Fibroblast of lung (primary cell): Measurements from ENCODE around the gene CCDC33.

Experiments
- EZH2 ChIP-seq: IDR thresholded peaks from 2 replicates; pipeline ENCODE4 v1.5.1; 2012; ENCODE audit warnings: low read length, control low read depth, mild to moderate bottlenecking; ENCODE audit errors: missing control alignments
- TF ChIP-seq, protein P1 (sequence below), 2 donors: IDR thresholded peaks in 1 of 2; conservative IDR thresholded peaks in 1 of 2; 1 replicate in 1 of 2; 2 replicates in 1 of 2; pipeline ENCODE4 v1.5.1; 2011 to 2012; ENCODE audit warnings: low read length in 2 of 2, control low read depth in 1 of 2, inconsistent platforms in 1 of 2, low read depth in 1 of 2, mild to moderate bottlenecking in 1 of 2

DNA sequence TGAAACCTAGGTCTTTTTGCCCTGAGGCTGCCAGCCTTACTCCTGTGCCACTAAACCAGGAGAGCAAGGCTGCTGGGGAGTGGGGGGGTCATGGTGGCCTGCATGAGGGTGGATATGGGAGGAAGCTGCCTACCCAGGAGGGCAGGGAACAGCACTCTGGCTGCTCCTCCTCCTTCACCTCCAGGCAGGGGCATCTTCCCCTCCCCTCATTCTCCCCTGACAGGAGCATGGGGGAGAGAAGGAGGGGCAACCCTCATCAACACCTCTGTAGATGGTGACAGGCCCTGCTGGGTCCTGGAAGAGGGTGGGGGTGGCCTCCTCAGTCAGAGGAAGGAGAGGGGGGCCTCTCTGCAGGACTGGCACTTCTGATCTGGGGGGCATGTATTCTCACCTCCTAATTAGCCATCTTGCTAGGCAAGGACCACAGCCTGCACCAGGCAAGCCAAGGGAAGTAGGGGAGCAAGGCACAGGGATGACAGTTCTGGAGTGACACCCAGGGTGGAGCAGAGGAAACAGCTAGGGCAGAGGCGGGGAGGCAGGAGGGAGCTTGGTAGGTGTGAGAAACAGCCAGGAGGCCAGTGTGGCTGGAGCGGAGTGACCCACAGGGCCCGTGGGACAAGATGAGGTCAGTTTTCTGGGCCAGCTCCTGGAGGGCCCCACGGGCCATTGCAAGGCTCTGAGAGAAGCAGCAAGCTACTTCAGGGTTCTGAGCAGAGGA, 4.9 kb downstream of the CCDC33 start:
- TF ChIP-seq, protein P1, sequence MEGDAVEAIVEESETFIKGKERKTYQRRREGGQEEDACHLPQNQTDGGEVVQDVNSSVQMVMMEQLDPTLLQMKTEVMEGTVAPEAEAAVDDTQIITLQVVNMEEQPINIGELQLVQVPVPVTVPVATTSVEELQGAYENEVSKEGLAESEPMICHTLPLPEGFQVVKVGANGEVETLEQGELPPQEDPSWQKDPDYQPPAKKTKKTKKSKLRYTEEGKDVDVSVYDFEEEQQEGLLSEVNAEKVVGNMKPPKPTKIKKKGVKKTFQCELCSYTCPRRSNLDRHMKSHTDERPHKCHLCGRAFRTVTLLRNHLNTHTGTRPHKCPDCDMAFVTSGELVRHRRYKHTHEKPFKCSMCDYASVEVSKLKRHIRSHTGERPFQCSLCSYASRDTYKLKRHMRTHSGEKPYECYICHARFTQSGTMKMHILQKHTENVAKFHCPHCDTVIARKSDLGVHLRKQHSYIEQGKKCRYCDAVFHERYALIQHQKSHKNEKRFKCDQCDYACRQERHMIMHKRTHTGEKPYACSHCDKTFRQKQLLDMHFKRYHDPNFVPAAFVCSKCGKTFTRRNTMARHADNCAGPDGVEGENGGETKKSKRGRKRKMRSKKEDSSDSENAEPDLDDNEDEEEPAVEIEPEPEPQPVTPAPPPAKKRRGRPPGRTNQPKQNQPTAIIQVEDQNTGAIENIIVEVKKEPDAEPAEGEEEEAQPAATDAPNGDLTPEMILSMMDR (conservative IDR thresholded peaks at IDR 0.05 in 1 of 2, IDR thresholded peaks at IDR 0.05 in 1 of 2; ENCODE audit: low read depth in 1 of 2, low read length in 2 of 2), result no peak
- TF ChIP-seq EZH2, result no peak
